Vagina (tissue), 2 donors: ENCODE data around the gene SPTBN1.

Experiments used
- CTCF ChIP-seq, 3 experiments: fragments of 450-650 bp in 2 of 3; fragments of 200-600 bp in 1 of 3; sonication (generic) in 1 of 3; IDR thresholded peaks; one replicate each; pipeline ENCODE4 v1.5.1; 2017 to 2019; ENCODE audit warnings: antibody characterized with exemption in 3 of 3, mild to moderate bottlenecking in 2 of 3, moderate library complexity in 2 of 3
- POLR2A ChIP-seq, 2 donors: fragments of 450-650 bp; IDR thresholded peaks; one replicate each; pipeline ENCODE4 v1.6.1; 2017; ENCODE audit warnings: antibody characterized with exemption in 2 of 2, mild to moderate bottlenecking in 2 of 2, moderate library complexity in 2 of 2
- POLR2AphosphoS5 ChIP-seq, 2 donors: sonication (generic); formaldehyde crosslinking; IDR thresholded peaks; one replicate each; pipeline ENCODE4 v1.9.0; 2017; ENCODE audit warnings: antibody characterized with exemption in 2 of 2, mild to moderate bottlenecking in 2 of 2, low read depth in 1 of 2; ENCODE audit not compliant: insufficient read depth in 1 of 2

- TF ChIP-seq POLR2A (IDR thresholded peaks at IDR 0.05) (no peak), CTCF (IDR thresholded peaks at IDR 0.05) (no peak), POLR2AphosphoS5 (IDR thresholded peaks at IDR 0.05; ENCODE audit: insufficient read depth in 1 of 2, low read depth in 1 of 2) (no peak)
Measured at GRCh38 chr2:54546518-54546917, 90.4 kb downstream of the SPTBN1 start.
